Peyer's patch (tissue), 4 donors: ENCODE results near the gene SIGLEC5.

Source experiments
- POLR2A ChIP-seq, 2 donors: fragments of 450-650 bp; IDR thresholded peaks; one replicate each; pipeline ENCODE4 v1.5.1; 2017; ENCODE audit warnings: antibody characterized with exemption in 2 of 2, mild to moderate bottlenecking in 2 of 2, moderate library complexity in 2 of 2
- TF ChIP-seq, protein P1 (sequence below), 6 experiments: fragments of 450-650 bp in 4 of 6; fragments of 200-600 bp in 2 of 6; sonication (generic) in 1 of 6; IDR thresholded peaks; one replicate each; pipeline ENCODE4 v1.5.1; 2017 to 2019; ENCODE audit warnings: antibody characterized with exemption in 6 of 6, mild to moderate bottlenecking in 3 of 6, moderate library complexity in 1 of 6

DNA sequence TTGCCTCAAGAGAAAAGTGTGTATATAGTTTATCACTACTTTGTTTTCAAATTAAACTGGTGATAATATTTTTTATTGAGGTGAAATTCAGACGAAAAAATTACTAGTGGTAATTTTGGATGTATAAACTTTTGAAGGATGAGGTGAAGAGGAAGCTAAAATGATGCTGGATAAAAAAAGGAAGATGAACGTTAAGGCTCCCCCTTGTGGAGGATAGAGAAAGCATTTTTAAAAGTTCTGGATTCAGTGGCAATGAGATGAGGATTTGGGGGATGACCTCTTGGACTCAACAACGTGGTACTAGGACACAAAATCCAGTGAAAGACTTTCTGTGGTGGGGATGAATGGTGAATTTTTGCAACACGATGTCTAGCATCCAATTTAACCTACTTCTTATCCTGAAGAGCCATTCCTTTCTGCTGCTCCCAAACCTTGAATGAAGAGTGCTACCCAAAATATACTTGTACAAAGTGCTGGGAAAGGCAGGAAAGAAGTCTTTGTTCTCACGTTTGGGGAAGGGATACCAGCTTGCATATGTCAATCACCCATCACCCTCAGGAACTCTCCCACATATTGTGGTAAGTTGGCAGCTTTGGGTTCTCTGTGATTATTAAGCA lies 7.3 kb upstream of the SIGLEC5 start:
- TF ChIP-seq, protein P1, sequence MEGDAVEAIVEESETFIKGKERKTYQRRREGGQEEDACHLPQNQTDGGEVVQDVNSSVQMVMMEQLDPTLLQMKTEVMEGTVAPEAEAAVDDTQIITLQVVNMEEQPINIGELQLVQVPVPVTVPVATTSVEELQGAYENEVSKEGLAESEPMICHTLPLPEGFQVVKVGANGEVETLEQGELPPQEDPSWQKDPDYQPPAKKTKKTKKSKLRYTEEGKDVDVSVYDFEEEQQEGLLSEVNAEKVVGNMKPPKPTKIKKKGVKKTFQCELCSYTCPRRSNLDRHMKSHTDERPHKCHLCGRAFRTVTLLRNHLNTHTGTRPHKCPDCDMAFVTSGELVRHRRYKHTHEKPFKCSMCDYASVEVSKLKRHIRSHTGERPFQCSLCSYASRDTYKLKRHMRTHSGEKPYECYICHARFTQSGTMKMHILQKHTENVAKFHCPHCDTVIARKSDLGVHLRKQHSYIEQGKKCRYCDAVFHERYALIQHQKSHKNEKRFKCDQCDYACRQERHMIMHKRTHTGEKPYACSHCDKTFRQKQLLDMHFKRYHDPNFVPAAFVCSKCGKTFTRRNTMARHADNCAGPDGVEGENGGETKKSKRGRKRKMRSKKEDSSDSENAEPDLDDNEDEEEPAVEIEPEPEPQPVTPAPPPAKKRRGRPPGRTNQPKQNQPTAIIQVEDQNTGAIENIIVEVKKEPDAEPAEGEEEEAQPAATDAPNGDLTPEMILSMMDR (IDR thresholded peaks at IDR 0.05) = peak in 3 of 6 experiments; percentile 41 to 60 (median 49)
- TF ChIP-seq POLR2A (IDR thresholded peaks at IDR 0.05) = no peak
